Activated CD8-positive, alpha-beta T cell treated with anti-CD3 and anti-CD28 coated beads for 36 hours (primary cell): Measurements from ENCODE around the gene DIS3L2. TPM values are rescaled to one million over a fixed set of nuclear protein-coding genes. Genes with fewer than 3 reads are reported as not detected.

Experiments
- ATAC-seq: fragments of 200-7000 bp; cut with Tn5 transposase; one replicate; pipeline ENCODE4 v1.10.0; 2021; ENCODE audit warnings: mild to moderate bottlenecking, moderate library complexity
- CTCF ChIA-PET: fragments of 350-600 bp; sonication (Branson Sonifier 250); formaldehyde crosslinking; loops from one replicate; lab custom pipeline; 2021; ENCODE audit warnings: antibody characterized with exemption; lab: Charles Lee
- POLR2A ChIA-PET: fragments of 350-600 bp; sonication (Branson Sonifier 250); formaldehyde crosslinking; loops from one replicate; lab custom pipeline; 2021; ENCODE audit warnings: antibody characterized with exemption; lab: Charles Lee
- DNase-seq: peaks from one replicate; pipeline ENCODE4 v3.0.0-alpha.2; 2020
- H3K27ac Mint-ChIP-seq: one replicate; pipeline ENCODE4 v1.8.0; 2021; ENCODE audit warnings: mild to moderate bottlenecking, mixed read lengths
- H3K27me3 Mint-ChIP-seq: one replicate; pipeline ENCODE4 v1.8.0; 2021; ENCODE audit warnings: mixed read lengths
- H3K36me3 Mint-ChIP-seq: one replicate; pipeline ENCODE4 v1.8.0; 2021; ENCODE audit warnings: low read depth, mixed read lengths
- H3K4me1 Mint-ChIP-seq: one replicate; pipeline ENCODE4 v1.8.0; 2021; ENCODE audit warnings: low read depth, mixed read lengths
- H3K4me3 Mint-ChIP-seq: one replicate; pipeline ENCODE4 v1.8.0; 2021; ENCODE audit warnings: mild to moderate bottlenecking, moderate library complexity, mixed read lengths
- H3K9me3 Mint-ChIP-seq: one replicate; pipeline ENCODE4 v1.8.0; 2021; ENCODE audit warnings: mixed read lengths
- CTCF ChIP-seq: fragments of 200-600 bp; IDR thresholded peaks from one replicate; pipeline ENCODE4 v1.8.0; 2022; ENCODE audit warnings: antibody characterized with exemption, mild to moderate bottlenecking
- intact Hi-C: fragments of 100-400 bp; cut with micrococcal nuclease; formaldehyde crosslinking; loops from one replicate; pipeline ENCODE4 v1.10.0; 2022
- total RNA-seq, 2 experiments: library from RNA; stranded (reverse); gene quantifications; one replicate each; pipeline ENCODE4 v1.2.3, GENCODE V29; 2021

DIS3L2 gene
- total RNA-seq, 2 experiments from 2014 or later, result 26.5 to 27.2 TPM

GRCh38 chr2:232299927-232300674 lies 338.6 kb downstream of the DIS3L2 start:
- POLR2A ChIA-PET, result interaction anchor here (1.0 to 1.1 kb wide), 2 partner anchors 10 to 315 kb away, joined by 3 to 4 read pairs; no protein-coding TSS in a partner anchor

DNA sequence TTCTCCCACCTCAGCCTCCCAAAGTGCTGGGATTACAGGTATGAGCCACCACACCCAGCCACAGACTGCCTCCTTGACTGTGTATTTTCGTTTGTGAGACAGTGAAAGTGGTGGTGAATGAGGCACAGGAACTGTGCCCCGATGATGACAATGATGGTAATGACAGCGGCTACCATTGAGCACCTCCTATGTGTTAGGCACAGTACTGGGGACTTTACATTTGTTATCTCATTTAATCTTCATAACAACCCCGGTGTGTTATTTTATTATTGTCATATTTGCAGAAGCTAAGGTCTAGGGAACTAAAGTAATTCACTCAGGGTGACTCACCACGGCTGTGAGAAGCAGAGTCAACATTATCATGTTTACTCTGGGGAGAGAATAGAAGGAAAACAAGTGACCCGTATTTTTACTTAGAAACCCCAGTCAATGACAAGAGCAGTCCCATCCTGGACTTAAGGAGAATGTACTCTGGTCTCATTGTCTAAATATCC lies 339.4 kb downstream of the DIS3L2 start:
- H3K9me3 Mint-ChIP-seq, result peaks cover 4% of the 10 kb centered on the region
- DNase-seq, result no peak
- peaks cover 27% of the 10 kb centered on the region for H3K36me3 Mint-ChIP-seq
- intact Hi-C loops, result no loop called here
- no peak overlapping the region for H3K27ac Mint-ChIP-seq
- ChIA-PET CTCF (interaction anchor here (1.8 kb wide), 1 partner anchor 8 kb away, joined by 4 read pairs; no protein-coding TSS in a partner anchor), POLR2A (interaction anchor here (1.1 kb wide), 2 partner anchors 9 to 10 kb away, joined by 3 read pairs; no protein-coding TSS in a partner anchor)
- H3K4me3 Mint-ChIP-seq, result no peak overlapping the region
- no peaks in the 10 kb centered on the region for H3K27me3 Mint-ChIP-seq
- ATAC-seq, result no peak
- peaks cover 24% of the 10 kb centered on the region for H3K4me1 Mint-ChIP-seq
- TF ChIP-seq CTCF, result no peak

More at GRCh38 chr2:232299927-232300674, 338.6 kb downstream of the DIS3L2 start:
- Mint-ChIP-seq H3K4me3 (no peak overlapping the region), H3K27ac (peak overlapping the region; percentile 8), H3K27me3 (no peaks in the 10 kb centered on the region), H3K4me1 (peaks cover 24% of the 10 kb centered on the region), H3K36me3 (peaks cover 25% of the 10 kb centered on the region), H3K9me3 (peaks cover 4% of the 10 kb centered on the region)
- DNase-seq (peak; percentile 27), ATAC-seq (peak; percentile 76)
- no peak for TF ChIP-seq CTCF
- CTCF ChIA-PET, result interaction anchor here (1.2 to 2.7 kb wide), 3 partner anchors 7 to 399 kb away, joined by 3 to 11 read pairs (median 4); no protein-coding TSS in a partner anchor
- intact Hi-C loops, result no loop called here

- POLR2A ChIA-PET, result no interaction called here
- DNase-seq (no peak), ATAC-seq (no peak)
- no peak for TF ChIP-seq CTCF
- intact Hi-C loops, result no loop called here
- no peak overlapping the region for H3K4me3 Mint-ChIP-seq
- CTCF ChIA-PET, result interaction anchor here (1.7 kb wide), 1 partner anchor 11 kb away, joined by 8 read pairs; no protein-coding TSS in a partner anchor
- no peaks in the 10 kb centered on the region for H3K27me3 Mint-ChIP-seq
- peaks cover 35% of the 10 kb centered on the region for H3K4me1 Mint-ChIP-seq
- peaks cover 4% of the 10 kb centered on the region for H3K9me3 Mint-ChIP-seq
- peaks cover 28% of the 10 kb centered on the region for H3K36me3 Mint-ChIP-seq
- H3K27ac Mint-ChIP-seq, result no peak overlapping the region
Measured at GRCh38 chr2:232304236-232304635, 342.7 kb downstream of the DIS3L2 start.

GRCh38 chr2:232306741-232307305 lies 345.3 kb downstream of the DIS3L2 start:
- no peak for TF ChIP-seq CTCF
- DNase-seq, result no peak
- peak overlapping the region; percentile 71 for H3K27ac Mint-ChIP-seq
- ChIA-PET CTCF (interaction anchor here (1.1 to 5.4 kb wide), 6 partner anchors 8 to 406 kb away, joined by 4 to 53 read pairs (median 6); no protein-coding TSS in a partner anchor), POLR2A (interaction anchor here (0.6 to 1.9 kb wide), 5 partner anchors 9 to 521 kb away, joined by 3 to 6 read pairs (median 3); partner anchors contain the start of gene COPS7B)
- H3K4me1 Mint-ChIP-seq, result peaks cover 47% of the 10 kb centered on the region
- H3K36me3 Mint-ChIP-seq, result peaks cover 17% of the 10 kb centered on the region
- ATAC-seq, result no peak
- intact Hi-C loops, result no loop called here
- H3K27me3 Mint-ChIP-seq, result no peaks in the 10 kb centered on the region
- H3K4me3 Mint-ChIP-seq, result no peak overlapping the region
- H3K9me3 Mint-ChIP-seq, result peaks cover 5% of the 10 kb centered on the region
